GM12864 (cell line): ENCODE data around the gene CASP4.

Source experiments
- DNase-seq: peaks from one replicate; pipeline ENCODE4 v3.0.0-alpha.2; 2011; ENCODE audit warnings: low read depth
- H3K4me3 ChIP-seq: 2 replicates; pipeline ENCODE4 v1.5.1; 2011; ENCODE audit warnings: mild to moderate bottlenecking, low read depth, low read length, control low read depth
- CTCF ChIP-seq: IDR thresholded peaks from 2 replicates; pipeline ENCODE4 v1.5.1; 2011; ENCODE audit warnings: low read depth, mild to moderate bottlenecking, moderate library complexity, low read length, control low read depth, inconsistent platforms; ENCODE audit errors: missing control alignments

Gene CASP4

GRCh38 chr11:104912102-104912501 lies 56.3 kb downstream of the CASP4 start:
- DNase-seq = no peak
- H3K4me3 ChIP-seq = no peak overlapping the region

GRCh38 chr11:104908186-104908531 lies 60.2 kb downstream of the CASP4 start:
- no peak for DNase-seq
- H3K4me3 ChIP-seq = no peak overlapping the region
- no peak for TF ChIP-seq CTCF

More at GRCh38 chr11:104912102-104912501, 56.3 kb downstream of the CASP4 start:
- TF ChIP-seq CTCF = no peak

GRCh38 chr11:104907521-104908185 lies 60.7 kb downstream of the CASP4 start:
- H3K4me3 ChIP-seq = no peak overlapping the region
- no peak for DNase-seq
- no peak for TF ChIP-seq CTCF

GRCh38 chr11:104905271-104905670 lies 63.1 kb downstream of the CASP4 start:
- H3K4me3 ChIP-seq = no peak overlapping the region
- no peak for TF ChIP-seq CTCF
- DNase-seq = no peak

- H3K4me3 ChIP-seq = no peak overlapping the region
- TF ChIP-seq CTCF = no peak
- no peak for DNase-seq
Observed at GRCh38 chr11:104899226-104899625, 69.1 kb downstream of the CASP4 start.

- no peak for DNase-seq
- no peak for TF ChIP-seq CTCF
- no peak overlapping the region for H3K4me3 ChIP-seq
Observed at GRCh38 chr11:104898685-104899013, 69.7 kb downstream of the CASP4 start.
